Endothelial cell of umbilical vein (primary cell): Measurements from ENCODE around the gene ATP1A4. TPM values are rescaled to one million over a fixed set of nuclear protein-coding genes. Genes with fewer than 3 reads are reported as not detected.

ENCODE experiments used
- BruUV-seq: library from RNA; stranded (reverse); fragments of 400-500 nt; replicated peaks from 2 replicates; lab custom pipeline; 2021; lab: Mats Ljungman, UMichigan
- CTCF ChIA-PET: fragments of 300-600, 350-600 bp; sonication (Branson Sonifier 250); formaldehyde crosslinking; loops from one replicate; lab custom pipeline; 2021; ENCODE audit warnings: antibody characterized with exemption, inconsistent platforms; lab: Charles Lee
- POLR2A ChIA-PET: fragments of 300-600, 350-600 bp; sonication (Branson Sonifier 250); formaldehyde crosslinking; loops from one replicate; lab custom pipeline; 2021; ENCODE audit warnings: antibody characterized with exemption, inconsistent platforms; lab: Charles Lee
- DNase-seq: peaks from one replicate; pipeline ENCODE4 v3.0.0-alpha.2; 2011; ENCODE audit warnings: low read depth, low spot score
- FAIRE-seq: peaks from 2 replicates; lab custom pipeline; 2011; peaks lifted over from hg19 to GRCh38; lab: Jason Lieb, UNC
- H2AFZ ChIP-seq: 2 replicates; pipeline ENCODE4 v1.6.0; 2012; ENCODE audit warnings: low read depth, low read length, control low read depth, inconsistent platforms
- H3K27ac ChIP-seq: 2 replicates; pipeline ENCODE4 v1.5.1; 2011; ENCODE audit warnings: low read depth, mild to moderate bottlenecking, control low read depth, low read length, moderate library complexity; ENCODE audit not compliant: insufficient read depth
- H3K27me3 ChIP-seq, 2 experiments: 2 replicates each; pipeline versions ENCODE4 v1.6.0 to v1.6.1; 2011; ENCODE audit warnings: low read length in 2 of 2, mixed read lengths in 1 of 2; ENCODE audit not compliant: control insufficient read depth in 2 of 2, insufficient read depth in 2 of 2
- H3K36me3 ChIP-seq, 2 experiments: 2 replicates in 1 of 2; 3 replicates in 1 of 2; pipeline ENCODE4 v1.5.1; 2011; ENCODE audit warnings: low read length in 2 of 2, mild to moderate bottlenecking in 1 of 2, moderate library complexity in 1 of 2; ENCODE audit not compliant: control insufficient read depth in 2 of 2, insufficient read depth in 2 of 2; ENCODE audit errors: extremely low read depth in 1 of 2
- H3K4me1 ChIP-seq: 3 replicates; pipeline ENCODE4 v1.5.1; 2011; ENCODE audit warnings: mild to moderate bottlenecking, low read length; ENCODE audit not compliant: control insufficient read depth, insufficient read depth; ENCODE audit errors: extremely low read depth
- H3K4me2 ChIP-seq: 2 replicates; pipeline ENCODE4 v1.6.1; 2011; ENCODE audit warnings: low read length, control low read depth, mixed read lengths; ENCODE audit not compliant: insufficient read depth
- H3K4me3 ChIP-seq, 3 experiments: fragments of 200-600 bp in 1 of 3; sonication (generic), shearing (Covaris generic) in 1 of 3; replicated peaks in 1 of 3; 2 replicates each; pipeline ENCODE4 v1.5.1; 2011 to 2016; ENCODE audit warnings: control low read depth in 3 of 3, low read length in 3 of 3, mild to moderate bottlenecking in 2 of 3, inconsistent platforms in 1 of 3, low read depth in 1 of 3, moderate library complexity in 1 of 3; ENCODE audit not compliant: insufficient read depth in 1 of 3
- H3K79me2 ChIP-seq: 2 replicates; pipeline ENCODE4 v1.6.0; 2012; ENCODE audit warnings: low read length, inconsistent platforms; ENCODE audit not compliant: control insufficient read depth, insufficient read depth
- H3K9ac ChIP-seq: replicated peaks from 2 replicates; pipeline ENCODE3; 2011; ENCODE audit warnings: low read length, control low read depth; ENCODE audit not compliant: insufficient read depth; ENCODE audit errors: extremely low read depth
- H3K9me1 ChIP-seq: replicated peaks from 3 replicates; pipeline ENCODE4 v1.6.0; 2011; ENCODE audit warnings: mild to moderate bottlenecking, low read length; ENCODE audit not compliant: control insufficient read depth, insufficient read depth; ENCODE audit errors: extremely low read depth
- H3K9me3 ChIP-seq: replicated peaks from 2 replicates; pipeline ENCODE4 v1.5.1; 2012; ENCODE audit warnings: low read length, inconsistent platforms; ENCODE audit not compliant: control insufficient read depth, insufficient read depth
- H4K20me1 ChIP-seq: replicated peaks from 2 replicates; pipeline ENCODE3; 2011; ENCODE audit warnings: mild to moderate bottlenecking, low read length; ENCODE audit not compliant: control insufficient read depth, insufficient read depth; ENCODE audit errors: extremely low read depth
- CTCF ChIP-seq, 2 donors: IDR thresholded peaks; 1 replicate in 1 of 2; 2 replicates in 1 of 2; pipeline ENCODE4 v1.5.1; 2011; ENCODE audit warnings: low read length in 2 of 2, mild to moderate bottlenecking in 2 of 2, moderate library complexity in 2 of 2, control low read depth in 1 of 2, inconsistent platforms in 1 of 2, low read depth in 1 of 2; ENCODE audit not compliant: insufficient read depth in 1 of 2; ENCODE audit errors: extremely low read depth in 1 of 2
- EZH2 ChIP-seq: IDR thresholded peaks from 2 replicates; pipeline ENCODE4 v1.6.1; 2012; ENCODE audit warnings: borderline replicate concordance, low read depth, mild to moderate bottlenecking, moderate library complexity, low read length, inconsistent platforms; ENCODE audit not compliant: severe bottlenecking
- FOS ChIP-seq: IDR thresholded peaks from 2 replicates; pipeline ENCODE4 v1.6.1; 2011; ENCODE audit warnings: mild to moderate bottlenecking, low read length, moderate library complexity, borderline replicate concordance; ENCODE audit not compliant: insufficient read depth
- GATA2 ChIP-seq: IDR thresholded peaks from 2 replicates; pipeline ENCODE4 v1.7.0; 2011; ENCODE audit warnings: low read depth, mild to moderate bottlenecking, moderate library complexity, mixed read lengths, low read length; ENCODE audit not compliant: insufficient read length, insufficient read depth
- JUN ChIP-seq: IDR thresholded peaks from 2 replicates; pipeline ENCODE4 v1.6.1; 2011; ENCODE audit warnings: borderline replicate concordance, low read depth; ENCODE audit not compliant: insufficient read length, insufficient read depth
- MAX ChIP-seq: IDR thresholded peaks from 2 replicates; pipeline ENCODE4 v1.6.1; 2011; ENCODE audit not compliant: insufficient read depth, insufficient read length
- MYC ChIP-seq: IDR thresholded peaks from one replicate; pipeline ENCODE4 v1.6.1; 2011; ENCODE audit warnings: mild to moderate bottlenecking, low read depth, low read length
- POLR2A ChIP-seq: IDR thresholded peaks from 2 replicates; pipeline ENCODE4 v1.6.1; 2012; ENCODE audit warnings: low read depth, mild to moderate bottlenecking, control low read depth, low read length
- POLR2AphosphoS5 ChIP-seq: IDR thresholded peaks from 2 replicates; pipeline ENCODE4 v1.6.1; 2012; ENCODE audit warnings: low read depth, mild to moderate bottlenecking, control low read depth, low read length, moderate library complexity; ENCODE audit not compliant: insufficient read depth
- dilution Hi-C: fragments of 300-500 bp; cut with MboI; formaldehyde crosslinking; loops from one replicate; pipeline ENCODE4 v1.15.0; 2019; ENCODE audit warnings: low sequenced_read_pairs; ENCODE audit not compliant: extremely low pct_ligation_motif_present
- intact Hi-C: fragments of 100-400 bp; cut with micrococcal nuclease; formaldehyde crosslinking; loops from one replicate; pipeline ENCODE4 v1.10.0; 2022
- polyA plus RNA-seq, 4 experiments: library from polyadenylated mRNA; depleted of rRNA in 3 of 4; stranded (reverse) in 3 of 4; unstranded in 1 of 4; fragments of >200 nt; gene quantifications; 2 replicates each; pipeline versions ENCODE4 v1.2.1 to v1.2.3, GENCODE V29; 2011 to 2012; ENCODE audit warnings: missing spikeins in 1 of 4
- total RNA-seq: library from RNA; stranded (reverse); gene quantifications from 2 replicates; pipeline ENCODE4 v1.2.3, GENCODE V29; 2021

ATP1A4 gene
- total and polyA plus RNA-seq, 2 donors (not counting 3 experiments of a cell fraction or from before 2014, with no cell fraction given) = not detected

GRCh38 chr1:160166166-160166868, 14.9 kb downstream of the ATP1A4 start:
- no peak overlapping the region for H3K4me3 ChIP-seq
- H3K36me3 ChIP-seq = no peaks in the 10 kb centered on the region
- CTCF ChIA-PET = interaction anchor here (0.9 to 1.7 kb wide), 4 partner anchors 27 to 88 kb away, joined by 3 to 7 read pairs (median 4); no protein-coding TSS in a partner anchor
- no peaks in the 10 kb centered on the region for H3K79me2 ChIP-seq
- TF ChIP-seq CTCF (IDR thresholded peaks at IDR 0.05; ENCODE audit: extremely low read depth in 1 of 2, insufficient read depth in 1 of 2, low read depth in 1 of 2, low read length in 2 of 2) = no peak
- TF ChIP-seq POLR2AphosphoS5 = no peak
- TF ChIP-seq POLR2A = no peak
- TF ChIP-seq EZH2 = no peak
- no peak for TF ChIP-seq MYC
- no peak for TF ChIP-seq GATA2
- no peak for TF ChIP-seq JUN
- no peak for TF ChIP-seq FOS
- TF ChIP-seq MAX = no peak
- no peaks in the 10 kb centered on the region for H3K4me1 ChIP-seq
- peaks cover 4 to 7% of the 10 kb centered on the region in 2 experiments for H3K27me3 ChIP-seq
- H3K9ac ChIP-seq = no peak overlapping the region
- no peaks in the 10 kb centered on the region for H3K9me3 ChIP-seq
- dilution Hi-C loops = no loop called here
- no peaks in the 10 kb centered on the region for H3K9me1 ChIP-seq
- no peak overlapping the region for H2AFZ ChIP-seq
- FAIRE-seq (no peak), DNase-seq (no peak)
- BruUV-seq = no TSS peak
- no peaks in the 10 kb centered on the region for H4K20me1 ChIP-seq
- H3K27ac ChIP-seq = no peak overlapping the region
- intact Hi-C loops = no loop called here
- H3K4me2 ChIP-seq = no peak overlapping the region
- POLR2A ChIA-PET = no interaction called here
